Measurements from ENCODE around the gene CACNA1C.

The CACNA1C gene

DNA sequence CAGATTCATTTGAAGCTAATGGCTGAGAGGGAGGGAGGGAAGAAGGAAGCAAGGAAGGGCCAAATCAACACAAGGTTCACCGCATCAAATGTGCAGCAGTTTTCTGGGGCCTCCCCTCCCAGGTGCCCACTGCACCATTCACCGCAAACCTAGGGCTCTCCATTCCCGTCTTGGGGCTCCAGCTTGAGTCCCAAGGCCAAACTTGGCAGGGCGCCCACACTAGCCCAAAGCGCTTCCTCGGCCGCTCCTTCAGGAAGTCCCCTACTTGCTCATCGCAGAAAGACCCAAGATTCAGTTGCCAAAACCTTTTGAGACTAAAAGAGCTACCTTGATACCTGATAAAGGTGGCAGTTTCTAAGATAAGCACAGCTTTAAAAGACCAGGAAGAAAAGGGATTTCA, 601.5 kb downstream of the CACNA1C start:
- Histone ChIP-seq H3K9ac (ENCODE audit: low read length) (no peak overlapping the region), H3K9me3 (ENCODE audit: control insufficient read depth, low read length) (no peaks in the 10 kb centered on the region), H3K27me3 (ENCODE audit: control insufficient read depth, insufficient read depth, low read length) (no peaks in the 10 kb centered on the region), H3K4me3 (ENCODE audit: low read length) (no peak overlapping the region), H3K36me3 (ENCODE audit: control insufficient read depth, insufficient read depth, low read length) (no peaks in the 10 kb centered on the region), H3K4me1 (ENCODE audit: control insufficient read depth, insufficient read depth, low read length) (no peaks in the 10 kb centered on the region)

DNA sequence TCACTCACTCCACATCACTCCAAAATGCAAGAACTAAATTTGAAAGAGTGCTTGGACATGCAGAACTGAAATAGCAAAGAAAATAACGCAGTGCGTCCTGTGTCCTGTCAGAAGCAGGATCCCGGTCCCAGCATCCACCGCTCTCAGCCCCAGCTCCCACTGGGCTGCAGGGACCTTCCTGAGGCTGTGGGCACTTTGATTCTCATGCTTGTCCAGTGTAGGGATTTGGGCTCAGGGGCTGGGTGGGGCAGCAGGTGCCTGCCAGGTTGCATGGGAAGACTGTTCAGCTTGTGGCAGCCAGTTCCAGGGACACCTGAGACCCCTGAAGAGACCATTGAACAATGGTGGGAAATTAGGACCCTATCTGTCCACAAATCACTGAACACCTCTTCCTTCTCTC, 602.0 kb downstream of the CACNA1C start:
- no peak overlapping the region for H3K4me3 ChIP-seq (ENCODE audit: low read length)
- no peaks in the 10 kb centered on the region for H3K36me3 ChIP-seq (ENCODE audit: control insufficient read depth, insufficient read depth, low read length)
- H3K27me3 ChIP-seq (ENCODE audit: control insufficient read depth, insufficient read depth, low read length), result no peaks in the 10 kb centered on the region
- H3K9ac ChIP-seq (ENCODE audit: low read length), result no peak overlapping the region
- H3K9me3 ChIP-seq (ENCODE audit: control insufficient read depth, low read length), result no peaks in the 10 kb centered on the region
- no peaks in the 10 kb centered on the region for H3K4me1 ChIP-seq (ENCODE audit: control insufficient read depth, insufficient read depth, low read length)

DNA sequence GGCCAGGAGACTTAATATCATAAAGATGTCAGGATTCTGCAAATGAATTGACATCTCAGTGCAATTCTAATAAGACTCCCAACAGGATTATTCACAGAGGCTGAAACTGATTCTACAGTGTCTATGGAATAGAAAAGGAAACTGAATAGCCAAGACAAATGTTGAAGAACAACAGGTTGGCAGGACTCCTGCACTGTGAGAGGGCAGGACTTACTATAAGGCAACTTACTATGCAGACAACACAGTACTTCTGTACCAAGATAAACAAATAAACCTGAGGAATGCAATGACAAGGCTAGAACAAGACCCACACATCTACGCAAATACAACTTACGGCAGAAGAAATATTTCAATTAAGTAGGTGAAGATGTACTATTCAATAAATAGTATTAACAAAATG, 609.7 kb downstream of the CACNA1C start:
- Histone ChIP-seq H3K9me3 (ENCODE audit: control insufficient read depth, low read length) (no peaks in the 10 kb centered on the region), H3K27me3 (ENCODE audit: control insufficient read depth, insufficient read depth, low read length) (no peaks in the 10 kb centered on the region), H3K4me1 (ENCODE audit: control insufficient read depth, insufficient read depth, low read length) (no peaks in the 10 kb centered on the region), H3K4me3 (ENCODE audit: low read length) (no peak overlapping the region), H3K9ac (ENCODE audit: low read length) (no peak overlapping the region), H3K36me3 (ENCODE audit: control insufficient read depth, insufficient read depth, low read length) (no peaks in the 10 kb centered on the region)

DNA sequence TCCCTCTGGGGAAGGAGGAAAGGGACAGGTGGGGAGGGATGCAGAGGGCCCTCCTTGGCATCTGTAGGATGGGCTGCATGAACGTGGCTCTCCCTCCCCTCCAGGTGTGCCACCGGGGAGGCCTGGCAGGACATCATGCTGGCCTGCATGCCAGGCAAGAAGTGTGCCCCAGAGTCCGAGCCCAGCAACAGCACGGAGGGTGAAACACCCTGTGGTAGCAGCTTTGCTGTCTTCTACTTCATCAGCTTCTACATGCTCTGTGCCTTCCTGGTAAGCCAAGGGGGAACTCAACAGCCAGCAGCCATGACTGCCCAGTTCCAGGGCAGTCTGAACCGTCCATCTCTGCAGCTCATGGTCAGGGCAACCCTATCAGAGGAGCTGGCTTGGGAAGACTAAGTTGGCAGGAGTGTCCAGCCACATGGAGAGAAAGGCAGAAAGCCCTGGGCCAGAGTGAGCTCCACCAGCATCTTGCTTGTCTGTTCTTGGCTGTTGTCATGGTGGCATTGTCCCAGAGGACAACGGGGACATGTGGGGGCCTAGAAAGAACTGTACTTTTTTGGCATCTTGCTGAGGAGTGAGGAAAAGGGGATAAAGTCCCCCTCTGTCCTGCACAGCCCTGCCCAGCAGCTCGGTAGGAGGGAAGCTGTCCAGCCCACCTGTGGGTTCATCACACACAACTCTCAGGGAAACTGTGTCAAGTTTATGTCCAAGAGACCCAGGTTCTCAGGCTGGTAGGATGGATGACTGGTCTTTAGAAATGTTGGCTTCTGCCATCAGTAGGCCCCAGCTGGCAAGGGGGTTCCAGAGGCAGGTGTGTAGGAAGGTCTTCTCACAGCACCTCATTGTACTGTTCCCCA, 612.2 kb downstream of the CACNA1C start:
- Histone ChIP-seq H3K9ac (ENCODE audit: low read length) (no peak overlapping the region), H3K9me3 (ENCODE audit: control insufficient read depth, low read length) (no peaks in the 10 kb centered on the region), H3K4me1 (ENCODE audit: control insufficient read depth, insufficient read depth, low read length) (no peaks in the 10 kb centered on the region), H3K4me3 (ENCODE audit: low read length) (no peak overlapping the region), H3K36me3 (ENCODE audit: control insufficient read depth, insufficient read depth, low read length) (no peaks in the 10 kb centered on the region), H3K27me3 (ENCODE audit: control insufficient read depth, insufficient read depth, low read length) (no peaks in the 10 kb centered on the region)

DNA sequence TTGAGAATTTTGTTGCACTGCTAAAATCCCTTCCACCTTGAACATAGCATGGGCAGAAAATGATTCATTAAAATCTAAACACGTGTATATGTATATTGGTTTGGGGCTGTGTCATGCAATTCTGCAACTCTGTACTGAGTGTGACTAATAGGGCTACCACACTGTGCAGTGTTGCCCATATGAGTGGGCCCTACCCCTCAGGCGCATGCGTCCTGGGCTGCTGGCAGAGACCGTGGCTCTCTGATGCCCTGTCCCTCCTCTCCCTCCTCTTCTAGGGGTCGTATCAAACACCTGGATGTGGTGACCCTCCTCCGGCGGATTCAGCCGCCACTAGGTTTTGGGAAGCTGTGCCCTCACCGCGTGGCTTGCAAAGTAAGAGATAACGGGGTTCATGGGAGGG, 613.6 kb downstream of the CACNA1C start:
- Histone ChIP-seq H3K4me3 (ENCODE audit: low read length) (no peak overlapping the region), H3K36me3 (ENCODE audit: control insufficient read depth, insufficient read depth, low read length) (no peaks in the 10 kb centered on the region), H3K4me1 (ENCODE audit: control insufficient read depth, insufficient read depth, low read length) (no peaks in the 10 kb centered on the region), H3K27me3 (ENCODE audit: control insufficient read depth, insufficient read depth, low read length) (no peaks in the 10 kb centered on the region), H3K9me3 (ENCODE audit: control insufficient read depth, low read length) (no peaks in the 10 kb centered on the region), H3K9ac (ENCODE audit: low read length) (no peak overlapping the region)

DNA sequence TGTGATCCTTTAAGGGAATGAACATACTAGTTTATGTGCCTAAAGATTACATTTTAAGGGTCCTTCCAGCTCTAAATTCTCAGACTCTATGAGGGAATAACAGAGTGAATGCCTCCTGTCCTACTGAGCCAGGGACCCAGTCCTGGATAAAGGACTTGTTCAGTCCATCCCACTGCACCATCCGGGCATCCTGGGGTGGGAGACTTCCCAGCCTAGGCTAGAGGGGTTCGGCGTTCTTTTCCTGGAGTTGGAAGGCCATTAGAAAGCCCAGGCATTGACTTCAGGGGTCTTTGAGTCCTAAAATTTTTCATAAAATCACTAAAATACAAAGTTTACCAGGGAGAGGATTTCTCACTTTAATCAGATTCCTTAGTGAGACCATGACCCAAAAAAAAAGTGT, 614.1 kb downstream of the CACNA1C start:
- no peak overlapping the region for H3K9ac ChIP-seq (ENCODE audit: low read length)
- no peaks in the 10 kb centered on the region for H3K9me3 ChIP-seq (ENCODE audit: control insufficient read depth, low read length)
- no peaks in the 10 kb centered on the region for H3K4me1 ChIP-seq (ENCODE audit: control insufficient read depth, insufficient read depth, low read length)
- no peaks in the 10 kb centered on the region for H3K27me3 ChIP-seq (ENCODE audit: control insufficient read depth, insufficient read depth, low read length)
- H3K36me3 ChIP-seq (ENCODE audit: control insufficient read depth, insufficient read depth, low read length), result no peaks in the 10 kb centered on the region
- H3K4me3 ChIP-seq (ENCODE audit: low read length), result no peak overlapping the region

DNA sequence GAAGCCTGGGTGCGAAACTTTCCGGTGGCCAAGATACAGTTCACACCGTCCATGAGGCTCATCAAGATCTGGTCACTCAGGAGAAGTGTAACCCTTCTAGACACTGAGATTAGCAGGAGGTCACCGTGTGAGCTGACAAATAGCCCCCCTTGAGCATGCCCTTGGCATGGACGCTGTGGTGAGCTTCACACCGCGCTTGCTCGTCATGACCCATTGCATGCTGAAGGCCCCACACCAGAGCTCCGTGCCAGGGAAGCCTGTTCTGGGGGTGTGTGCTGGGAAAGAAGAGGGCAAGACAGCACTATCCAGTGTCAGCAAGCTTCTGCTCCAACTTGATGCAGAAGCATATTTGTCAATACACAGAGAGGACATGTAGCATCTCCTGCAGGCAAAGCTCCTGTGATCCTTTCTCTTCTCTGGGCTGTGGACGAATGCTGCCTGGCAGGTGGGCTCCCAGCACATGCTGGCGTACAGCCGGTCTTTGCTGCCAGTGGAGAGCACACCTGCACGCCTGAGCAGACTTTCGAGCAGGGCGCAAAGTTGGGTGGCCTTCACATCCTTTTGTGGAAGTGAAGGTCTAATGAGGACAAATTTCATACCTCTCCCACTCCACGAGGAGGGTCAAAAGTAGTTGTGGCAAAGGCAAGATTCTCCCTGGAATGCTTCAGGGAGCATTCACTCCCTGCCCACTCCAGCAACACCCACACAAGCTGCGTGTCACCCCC, 615.1 kb downstream of the CACNA1C start:
- no peaks in the 10 kb centered on the region for H3K27me3 ChIP-seq (ENCODE audit: control insufficient read depth, insufficient read depth, low read length)
- no peak overlapping the region for H3K9ac ChIP-seq (ENCODE audit: low read length)
- no peak overlapping the region for H3K4me3 ChIP-seq (ENCODE audit: low read length)
- H3K4me1 ChIP-seq (ENCODE audit: control insufficient read depth, insufficient read depth, low read length), result no peaks in the 10 kb centered on the region
- no peaks in the 10 kb centered on the region for H3K9me3 ChIP-seq (ENCODE audit: control insufficient read depth, low read length)
- no peaks in the 10 kb centered on the region for H3K36me3 ChIP-seq (ENCODE audit: control insufficient read depth, insufficient read depth, low read length)

DNA sequence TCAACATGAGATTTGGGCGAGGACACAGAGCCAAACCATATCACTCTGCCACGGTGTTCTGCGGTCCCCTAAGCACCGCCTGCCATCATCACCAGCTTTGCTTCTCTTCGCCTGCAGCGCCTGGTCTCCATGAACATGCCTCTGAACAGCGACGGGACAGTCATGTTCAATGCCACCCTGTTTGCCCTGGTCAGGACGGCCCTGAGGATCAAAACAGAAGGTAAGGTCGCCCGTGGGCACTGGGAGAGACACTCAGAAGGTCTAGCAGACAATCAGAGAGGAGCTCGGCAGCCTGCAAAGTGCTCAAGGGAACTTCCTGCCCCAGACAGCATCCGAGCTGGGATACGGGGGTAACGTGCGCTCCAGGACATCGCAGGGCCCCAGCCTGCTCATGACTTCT, 616.0 kb downstream of the CACNA1C start:
- Histone ChIP-seq H3K36me3 (ENCODE audit: control insufficient read depth, insufficient read depth, low read length) (no peaks in the 10 kb centered on the region), H3K9me3 (ENCODE audit: control insufficient read depth, low read length) (no peaks in the 10 kb centered on the region), H3K9ac (ENCODE audit: low read length) (no peak overlapping the region)

DNA sequence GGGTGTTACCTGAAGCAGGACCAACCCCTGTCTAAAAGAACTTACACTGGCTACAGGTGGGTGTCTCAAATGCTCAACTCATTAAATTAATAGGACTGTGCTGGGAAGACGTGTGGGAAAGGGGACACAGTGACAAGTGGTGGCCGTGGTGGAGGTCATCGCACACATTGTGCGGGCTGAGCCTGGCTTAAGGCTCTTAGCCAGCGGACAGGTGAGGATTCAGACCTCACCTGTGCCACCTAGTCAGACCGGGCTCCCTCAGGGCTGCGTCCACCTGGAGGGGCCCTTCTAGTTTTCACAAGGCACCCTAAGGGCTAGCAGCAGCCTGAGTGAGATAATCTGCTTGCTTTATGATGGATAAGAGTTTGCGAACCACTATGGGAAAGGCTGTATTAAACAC, 616.8 kb downstream of the CACNA1C start:
- Histone ChIP-seq H3K27me3 (ENCODE audit: control insufficient read depth, insufficient read depth, low read length) (no peaks in the 10 kb centered on the region), H3K36me3 (ENCODE audit: control insufficient read depth, insufficient read depth, low read length) (no peaks in the 10 kb centered on the region), H3K4me3 (ENCODE audit: low read length) (no peak overlapping the region), H3K9ac (ENCODE audit: low read length) (no peak overlapping the region), H3K4me1 (ENCODE audit: control insufficient read depth, insufficient read depth, low read length) (no peaks in the 10 kb centered on the region), H3K9me3 (ENCODE audit: control insufficient read depth, low read length) (no peaks in the 10 kb centered on the region)

More for the DNA sequence above, 616.0 kb downstream of the CACNA1C start:
- no peak overlapping the region for H3K4me3 ChIP-seq (ENCODE audit: low read length)
- no peaks in the 10 kb centered on the region for H3K27me3 ChIP-seq (ENCODE audit: control insufficient read depth, insufficient read depth, low read length)
- H3K4me1 ChIP-seq (ENCODE audit: control insufficient read depth, insufficient read depth, low read length), result no peaks in the 10 kb centered on the region

DNA sequence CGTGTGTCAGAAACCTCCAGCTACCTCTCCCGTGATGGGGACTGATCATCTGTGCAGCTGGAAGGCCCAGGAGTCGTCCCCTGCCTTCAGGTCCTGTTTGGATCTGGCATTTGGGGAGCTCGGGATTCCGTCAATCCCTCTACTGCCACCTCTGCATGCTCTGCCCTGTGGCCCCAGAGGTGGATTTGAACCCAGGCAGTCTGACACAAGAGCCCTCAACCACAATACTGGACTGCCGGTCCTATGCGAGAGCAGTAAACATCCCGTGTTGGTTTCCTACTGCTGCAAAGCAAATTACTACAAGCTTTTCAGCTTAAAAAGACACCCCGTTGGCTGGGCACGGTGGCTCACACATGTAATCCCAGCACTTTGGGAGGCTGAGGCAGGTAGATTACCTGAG, 620.1 kb downstream of the CACNA1C start:
- Histone ChIP-seq H3K9ac (ENCODE audit: low read length) (no peak overlapping the region), H3K27me3 (ENCODE audit: control insufficient read depth, insufficient read depth, low read length) (no peaks in the 10 kb centered on the region), H3K36me3 (ENCODE audit: control insufficient read depth, insufficient read depth, low read length) (no peaks in the 10 kb centered on the region), H3K4me1 (ENCODE audit: control insufficient read depth, insufficient read depth, low read length) (no peaks in the 10 kb centered on the region), H3K9me3 (ENCODE audit: control insufficient read depth, low read length) (no peaks in the 10 kb centered on the region), H3K4me3 (ENCODE audit: low read length) (no peak overlapping the region)

DNA sequence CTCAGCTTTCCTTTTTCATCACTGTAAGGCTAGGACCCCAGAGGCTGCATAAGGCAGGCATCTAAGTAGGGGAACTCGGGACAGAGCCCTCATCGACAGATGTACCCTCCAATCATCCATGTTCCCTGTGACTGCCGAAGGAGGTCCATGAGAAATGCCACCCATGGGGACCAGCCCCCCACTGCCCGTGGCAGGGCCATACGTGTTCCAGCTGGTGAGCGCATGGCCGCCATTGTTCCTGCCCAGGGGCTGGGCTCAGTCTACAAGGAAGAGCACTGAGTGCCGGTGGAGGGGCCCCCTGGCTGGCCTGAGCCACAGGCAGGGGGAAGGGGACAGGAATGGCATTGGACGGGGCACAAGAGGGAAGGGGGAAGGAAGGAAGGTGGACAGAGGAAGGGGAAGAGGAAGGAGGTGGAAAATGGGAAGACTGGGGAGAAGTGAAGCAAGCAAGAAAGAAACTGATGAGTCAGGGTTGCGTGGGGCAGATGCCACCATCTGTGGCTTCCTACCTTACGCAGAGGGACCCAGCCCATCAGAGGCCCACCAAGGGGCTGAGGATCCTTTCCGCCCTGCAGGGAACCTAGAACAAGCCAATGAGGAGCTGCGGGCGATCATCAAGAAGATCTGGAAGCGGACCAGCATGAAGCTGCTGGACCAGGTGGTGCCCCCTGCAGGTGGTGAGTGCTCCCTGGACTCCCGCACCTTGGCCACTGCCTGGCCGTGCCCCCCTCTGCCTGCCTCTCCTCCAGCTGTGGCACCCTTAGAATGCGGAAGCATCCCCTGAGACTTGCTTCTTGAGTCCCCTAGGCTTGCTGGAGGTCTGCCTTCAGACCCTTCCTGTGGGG, 621.4 kb downstream of the CACNA1C start:
- H3K4me1 ChIP-seq (ENCODE audit: control insufficient read depth, insufficient read depth, low read length), result no peaks in the 10 kb centered on the region
- H3K9me3 ChIP-seq (ENCODE audit: control insufficient read depth, low read length), result no peaks in the 10 kb centered on the region
- H3K9ac ChIP-seq (ENCODE audit: low read length), result no peak overlapping the region
- H3K36me3 ChIP-seq (ENCODE audit: control insufficient read depth, insufficient read depth, low read length), result no peaks in the 10 kb centered on the region
- H3K27me3 ChIP-seq (ENCODE audit: control insufficient read depth, insufficient read depth, low read length), result no peaks in the 10 kb centered on the region
- no peak overlapping the region for H3K4me3 ChIP-seq (ENCODE audit: low read length)

DNA sequence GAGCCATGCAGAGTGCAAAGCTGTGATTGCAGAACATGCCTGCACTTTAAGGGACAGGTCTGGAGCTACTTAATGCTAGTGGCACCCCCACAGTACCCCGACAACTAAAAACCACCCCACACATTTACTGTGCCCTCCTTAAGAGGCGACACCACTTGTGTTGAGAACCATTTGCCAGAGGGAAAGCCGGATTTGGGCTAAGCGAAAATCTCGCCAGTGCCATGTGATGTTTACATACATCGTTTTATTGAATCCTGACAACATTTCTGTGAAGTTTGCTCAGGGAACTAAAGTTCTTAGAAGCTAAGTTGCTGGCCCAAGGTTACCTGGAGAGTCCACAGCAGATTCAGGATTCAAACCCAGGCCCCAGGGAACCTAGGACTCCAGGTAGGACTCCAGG, 623.0 kb downstream of the CACNA1C start:
- no peaks in the 10 kb centered on the region for H3K9me3 ChIP-seq (ENCODE audit: control insufficient read depth, low read length)
- H3K27me3 ChIP-seq (ENCODE audit: control insufficient read depth, insufficient read depth, low read length), result no peaks in the 10 kb centered on the region
- no peak overlapping the region for H3K9ac ChIP-seq (ENCODE audit: low read length)
- H3K36me3 ChIP-seq (ENCODE audit: control insufficient read depth, insufficient read depth, low read length), result no peaks in the 10 kb centered on the region
- no peaks in the 10 kb centered on the region for H3K4me1 ChIP-seq (ENCODE audit: control insufficient read depth, insufficient read depth, low read length)
- no peak overlapping the region for H3K4me3 ChIP-seq (ENCODE audit: low read length)

All from mucosa of stomach (tissue), 1 donor.